ENCODE data around the gene PTPRN2. TPM values are rescaled to one million over a fixed set of nuclear protein-coding genes. Genes with fewer than 3 reads are reported as not detected.

Gene PTPRN2
- total RNA-seq, 2 experiments from 2014 or later = 0.70 TPM; not detected in 1

- H3K4me3 ChIP-seq (ENCODE audit: low read depth, low read length, poor library complexity, severe bottlenecking) = no peak overlapping the region
- H3K9me3 ChIP-seq (ENCODE audit: low read length) = no peaks in the 10 kb centered on the region
- no TSS peak for BruUV-seq (replicated peaks)
- no peaks in the 10 kb centered on the region for H3K9me2 ChIP-seq (ENCODE audit: insufficient read depth, low read length)
- no peaks in the 10 kb centered on the region for H3K4me1 ChIP-seq (ENCODE audit: insufficient read depth, low read length, poor library complexity, severe bottlenecking)
- POLR2A ChIA-PET = no interaction called here
- TF ChIP-seq EZH2phosphoT487 (IDR thresholded peaks at IDR 0.05; ENCODE audit: borderline replicate concordance, low read depth, low read length) = no peak
- TF ChIP-seq CTCF (conservative IDR thresholded peaks at IDR 0.05; ENCODE audit: low read length) = no peak
- no peak overlapping the region for H3K4me2 ChIP-seq (ENCODE audit: low read length)
- H3K27ac ChIP-seq (ENCODE audit: low read depth, low read length, poor library complexity, severe bottlenecking) = no peak overlapping the region
- DNase-seq (ENCODE audit: low spot score) = no peak
- no peaks in the 10 kb centered on the region for H3K79me2 ChIP-seq (ENCODE audit: insufficient read depth, low read depth, low read length)
- no peak overlapping the region for H2AFZ ChIP-seq (ENCODE audit: low read length)
- CTCF ChIA-PET (ENCODE audit: unreplicated experiment) = no interaction called here
- H3K36me3 ChIP-seq (ENCODE audit: insufficient read depth, low read length) = no peaks in the 10 kb centered on the region
- intact Hi-C loops (cut with micrococcal nuclease; ENCODE audit: unreplicated experiment) = no loop called here
- H4K20me1 ChIP-seq (ENCODE audit: insufficient read depth, low read length) = no peaks in the 10 kb centered on the region
These were observed 220.0 kb downstream of the PTPRN2 start for GRCh38 chr7:158367634-158367982.

- Histone ChIP-seq H3K9me2 (ENCODE audit: insufficient read depth, low read length) (no peaks in the 10 kb centered on the region), H3K79me2 (ENCODE audit: insufficient read depth, low read depth, low read length) (no peaks in the 10 kb centered on the region), H3K4me3 (ENCODE audit: low read depth, low read length, poor library complexity, severe bottlenecking) (no peak overlapping the region), H3K4me2 (ENCODE audit: low read length) (no peak overlapping the region), H2AFZ (ENCODE audit: low read length) (no peak overlapping the region), H3K27ac (ENCODE audit: low read depth, low read length, poor library complexity, severe bottlenecking) (no peak overlapping the region), H3K4me1 (ENCODE audit: insufficient read depth, low read length, poor library complexity, severe bottlenecking) (no peaks in the 10 kb centered on the region), H3K36me3 (ENCODE audit: insufficient read depth, low read length) (no peaks in the 10 kb centered on the region), H3K9me3 (ENCODE audit: low read length) (no peaks in the 10 kb centered on the region), H4K20me1 (ENCODE audit: insufficient read depth, low read length) (no peaks in the 10 kb centered on the region)
- CTCF ChIA-PET (ENCODE audit: unreplicated experiment) = no interaction called here
- intact Hi-C loops (cut with micrococcal nuclease; ENCODE audit: unreplicated experiment) = no loop called here
- POLR2A ChIA-PET = no interaction called here
- BruUV-seq (replicated peaks) = no TSS peak
- DNase-seq (ENCODE audit: low spot score) = no peak
- TF ChIP-seq CTCF (conservative IDR thresholded peaks at IDR 0.05; ENCODE audit: low read length) (no peak), EZH2phosphoT487 (IDR thresholded peaks at IDR 0.05; ENCODE audit: borderline replicate concordance, low read depth, low read length) (no peak)
These were observed 220.5 kb downstream of the PTPRN2 start for GRCh38 chr7:158366916-158367633.

GRCh38 chr7:158366346-158366745, 221.3 kb downstream of the PTPRN2 start:
- no peak overlapping the region for H2AFZ ChIP-seq (ENCODE audit: low read length)
- H3K27ac ChIP-seq (ENCODE audit: low read depth, low read length, poor library complexity, severe bottlenecking) = no peak overlapping the region
- H3K9me3 ChIP-seq (ENCODE audit: low read length) = no peaks in the 10 kb centered on the region
- no peaks in the 10 kb centered on the region for H3K4me1 ChIP-seq (ENCODE audit: insufficient read depth, low read length, poor library complexity, severe bottlenecking)
- BruUV-seq (replicated peaks) = no TSS peak
- no peaks in the 10 kb centered on the region for H3K36me3 ChIP-seq (ENCODE audit: insufficient read depth, low read length)
- TF ChIP-seq CTCF (conservative IDR thresholded peaks at IDR 0.05; ENCODE audit: low read length) (no peak), EZH2phosphoT487 (IDR thresholded peaks at IDR 0.05; ENCODE audit: borderline replicate concordance, low read depth, low read length) (no peak)
- DNase-seq (ENCODE audit: low spot score) = no peak
- H3K9me2 ChIP-seq (ENCODE audit: insufficient read depth, low read length) = no peaks in the 10 kb centered on the region
- H3K4me2 ChIP-seq (ENCODE audit: low read length) = no peak overlapping the region
- CTCF ChIA-PET (ENCODE audit: unreplicated experiment) = no interaction called here
- no peaks in the 10 kb centered on the region for H3K79me2 ChIP-seq (ENCODE audit: insufficient read depth, low read depth, low read length)
- intact Hi-C loops (cut with micrococcal nuclease; ENCODE audit: unreplicated experiment) = no loop called here
- no peaks in the 10 kb centered on the region for H4K20me1 ChIP-seq (ENCODE audit: insufficient read depth, low read length)
- H3K4me3 ChIP-seq (ENCODE audit: low read depth, low read length, poor library complexity, severe bottlenecking) = no peak overlapping the region
- POLR2A ChIA-PET = no interaction called here

Data from OCI-LY7 (cell line).